ENCODE measurements around the gene FDX1. TPM values are rescaled to one million over a fixed set of nuclear protein-coding genes. Genes with fewer than 3 reads are reported as not detected.

The FDX1 gene
- total RNA-seq, 1 donor from 2014 or later = 23.2 TPM

DNA sequence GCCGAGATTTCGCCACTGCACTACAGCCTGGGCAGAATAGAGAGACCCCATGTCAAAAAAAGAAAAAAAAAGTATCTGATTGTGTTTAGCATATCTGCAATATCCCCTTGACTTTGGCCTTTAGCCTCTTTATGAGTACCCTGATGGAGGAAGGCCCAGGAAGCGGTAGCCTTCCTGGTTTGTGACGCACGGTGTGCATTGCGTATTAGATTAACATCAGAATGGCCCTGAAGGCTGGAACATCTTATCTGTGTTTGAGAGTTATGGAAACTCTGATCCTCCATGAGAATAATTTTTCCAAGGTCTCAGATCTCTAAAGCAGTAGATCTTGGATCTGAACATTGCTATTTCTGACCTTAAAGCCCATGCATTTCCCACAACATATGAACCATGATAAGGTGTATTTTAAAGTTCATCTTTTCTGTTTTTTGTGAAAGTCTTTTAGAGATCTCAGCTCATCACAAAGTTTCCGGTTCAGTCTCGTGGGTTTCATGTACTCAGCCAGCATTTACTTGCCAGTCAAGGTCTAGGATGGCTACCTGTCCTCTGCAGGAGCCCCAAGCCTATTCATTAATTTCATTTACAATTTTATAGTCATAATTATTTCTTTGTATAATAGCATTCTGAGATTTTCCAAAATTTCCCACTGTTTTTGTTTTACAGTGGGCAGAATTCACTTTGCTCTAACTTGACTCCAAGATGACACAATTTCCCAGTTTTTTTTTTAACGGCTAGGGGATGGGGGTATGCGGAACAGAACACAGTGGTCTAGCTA lies 605 bp upstream of the FDX1 start:
- intact Hi-C loops (cut with micrococcal nuclease) = no loop called here
- ATAC-seq = no peak

DNA sequence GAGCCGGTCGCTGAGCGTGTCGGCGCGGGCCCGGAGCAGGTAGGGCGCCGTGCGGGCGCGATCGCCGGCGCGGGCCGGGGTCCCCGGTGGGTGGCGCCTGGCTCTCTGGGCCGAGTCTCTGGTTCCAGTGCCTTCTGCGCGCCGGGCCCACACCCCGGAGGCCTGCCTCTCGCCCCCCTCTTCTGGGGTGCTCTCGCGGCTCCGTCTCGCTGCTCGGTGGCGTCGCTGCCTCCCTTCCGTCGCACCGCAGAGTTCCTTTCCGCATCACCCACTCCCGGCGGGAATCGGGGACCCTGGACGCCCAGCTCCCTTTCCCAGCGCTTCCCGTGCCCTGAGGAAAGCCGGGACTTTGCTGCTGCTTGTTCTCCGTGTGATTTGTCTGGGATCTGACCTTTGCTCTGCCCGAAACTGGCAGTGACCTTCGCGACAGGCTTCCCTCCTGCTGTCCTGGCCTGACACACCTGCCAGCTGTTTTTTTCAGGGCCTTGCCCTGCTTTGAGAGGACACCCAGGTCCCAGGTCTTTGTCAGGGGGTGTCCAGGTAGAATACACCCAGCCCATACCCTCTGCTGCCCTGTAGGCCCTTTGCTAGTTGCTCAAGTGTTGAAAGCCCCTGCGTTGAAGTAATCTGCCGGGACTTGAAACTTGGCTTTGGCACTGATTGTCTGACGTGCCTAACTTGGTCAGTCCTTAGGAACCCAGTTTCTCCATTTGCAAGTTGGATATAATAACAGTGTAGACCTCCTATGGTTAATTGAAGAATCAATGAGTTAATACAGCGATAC lies 711 bp downstream of the FDX1 start:
- ATAC-seq (peak; percentile 52), DNase-seq (no peak)
- intact Hi-C loops (cut with micrococcal nuclease) = loop anchor here (5.0 kb wide), 1 partner anchor 133 kb away; the partner anchor contains the start of gene RDX

More for the DNA sequence above, 605 bp upstream of the FDX1 start:
- DNase-seq = no peak

DNA sequence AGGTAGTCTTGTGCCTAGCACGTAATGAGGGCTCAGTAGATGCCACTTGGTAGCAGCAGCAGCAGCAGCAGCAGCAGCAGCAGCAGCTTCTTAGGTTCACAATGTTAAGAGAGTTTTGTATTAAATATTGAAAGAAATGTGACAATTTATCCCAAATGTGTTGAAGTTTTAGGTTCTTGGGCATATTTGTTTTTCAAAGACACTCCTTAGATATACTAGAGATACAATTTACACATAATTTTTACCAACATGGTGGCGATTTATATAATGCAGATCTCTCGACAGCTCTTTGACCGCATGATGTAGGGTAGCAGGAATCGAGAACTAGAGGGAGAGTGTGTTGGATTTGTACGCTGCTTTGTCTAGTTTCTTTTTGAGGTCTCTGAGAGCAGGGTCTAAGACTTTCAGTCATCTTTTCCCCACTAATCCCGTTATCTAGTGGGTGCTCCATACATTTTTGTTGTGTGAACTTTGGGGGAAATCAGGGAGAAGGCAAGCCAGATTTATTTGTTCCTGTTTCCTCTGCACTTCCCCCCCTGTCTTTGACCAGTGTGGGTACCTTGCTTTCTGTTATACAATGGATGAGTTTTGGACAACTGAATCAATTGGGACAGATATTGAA lies 1.4 kb downstream of the FDX1 start:
- ATAC-seq (peak; percentile 10), DNase-seq (no peak)
- intact Hi-C loops (cut with micrococcal nuclease) = loop anchor here (5.0 kb wide), 1 partner anchor 134 kb away; the partner anchor contains the start of gene RDX

DNA sequence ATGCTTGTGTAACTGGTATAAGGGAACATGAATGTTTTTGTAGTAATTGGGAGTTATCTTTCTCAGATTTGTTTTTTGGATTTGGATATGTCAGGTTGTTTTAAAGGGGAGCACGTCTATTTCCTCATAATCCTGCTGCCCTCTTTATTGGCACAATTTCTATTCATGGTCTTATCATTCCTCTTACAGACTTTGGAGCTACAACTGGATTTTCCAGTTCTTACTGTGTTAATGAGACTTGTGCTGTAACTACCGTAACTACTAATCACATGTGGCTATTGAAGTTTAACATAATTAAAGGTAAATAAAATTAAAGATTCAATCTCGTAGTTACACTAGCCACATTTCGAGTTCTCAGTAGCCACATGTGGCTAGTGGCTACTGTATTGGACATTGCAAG lies 1.9 kb downstream of the FDX1 start:
- intact Hi-C loops (cut with micrococcal nuclease) = loop anchor here (5.0 kb wide), 1 partner anchor 134 kb away; the partner anchor contains the start of gene RDX

DNA sequence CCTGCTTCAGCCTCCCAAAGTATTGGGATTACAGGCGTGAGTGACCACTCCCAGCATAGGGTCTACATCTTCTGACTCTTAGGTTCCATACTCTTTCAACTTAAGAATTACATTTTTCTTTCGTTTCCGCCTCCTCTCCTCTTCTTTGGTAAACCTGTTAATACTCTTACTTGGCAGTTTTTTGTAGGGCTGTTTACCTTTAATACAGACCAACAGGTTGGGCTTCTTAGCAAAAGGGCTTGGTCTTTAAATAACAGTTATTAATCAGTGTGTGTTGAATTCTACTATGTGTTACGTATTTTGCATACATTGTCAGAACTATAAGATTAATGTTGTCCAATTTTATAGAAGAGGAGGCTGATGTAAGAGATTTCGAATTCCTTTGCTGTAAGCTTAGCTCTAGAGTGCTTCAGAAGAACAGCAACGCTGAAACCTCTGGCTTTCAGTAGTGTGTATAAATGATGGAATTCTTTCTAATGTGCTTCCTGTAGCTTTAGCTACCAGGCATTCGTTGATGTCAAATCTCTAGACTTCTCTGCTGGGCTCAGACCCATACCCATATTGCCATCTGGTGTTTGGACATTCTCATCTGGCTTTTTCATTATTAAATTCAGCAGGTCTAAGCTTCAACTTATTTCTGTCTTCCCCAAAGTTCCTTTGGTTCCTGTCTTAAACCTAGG lies 3.1 kb downstream of the FDX1 start:
- DNase-seq (no peak), ATAC-seq (no peak)
- intact Hi-C loops (cut with micrococcal nuclease) = loop anchor here (5.0 kb wide), 1 partner anchor 136 kb away; the partner anchor contains the start of gene RDX

More for the DNA sequence above, 1.9 kb downstream of the FDX1 start:
- ATAC-seq (no peak), DNase-seq (no peak)

DNA sequence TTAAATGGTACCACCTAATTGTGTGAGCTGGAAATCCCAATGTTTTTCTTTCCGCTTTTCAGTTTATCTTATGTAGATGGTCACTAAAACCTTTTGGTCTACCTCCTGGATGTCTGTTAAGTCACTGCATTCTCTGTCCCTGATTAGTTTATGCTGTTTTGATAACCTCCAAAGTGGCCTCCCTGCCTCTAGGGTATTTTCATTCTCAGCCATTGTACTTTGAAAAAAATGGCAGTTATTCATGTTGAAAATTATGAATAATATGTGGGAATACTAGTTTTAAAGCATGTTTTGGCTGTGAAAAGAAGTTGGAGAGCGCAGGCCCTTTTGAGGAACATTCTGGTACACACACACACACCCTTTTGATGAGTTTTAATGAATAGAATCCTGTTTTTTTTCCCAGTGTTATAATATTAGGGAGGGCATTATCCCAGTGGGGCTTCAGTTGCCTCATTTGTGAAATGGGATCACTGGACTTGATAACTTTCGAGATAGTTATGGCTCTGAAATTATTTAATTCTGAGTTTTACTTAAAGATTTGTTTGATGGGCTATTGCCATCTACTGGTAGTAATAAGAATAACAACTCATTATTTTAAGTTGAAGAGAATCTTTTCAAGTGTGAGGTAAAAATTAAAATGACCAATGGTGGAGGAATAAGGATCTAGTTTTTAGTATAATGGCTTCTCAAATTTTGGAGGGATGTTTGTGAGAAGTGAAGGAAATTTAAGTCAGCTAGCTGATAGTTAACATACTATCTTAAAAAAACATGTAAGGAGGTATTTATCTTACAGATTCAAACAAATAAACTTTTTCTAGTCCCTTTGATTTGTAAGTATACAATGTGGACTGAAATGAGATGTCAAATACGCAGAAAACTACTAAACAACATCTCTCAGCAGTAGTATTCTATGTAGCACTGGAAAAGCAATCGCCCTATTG lies 3.9 kb downstream of the FDX1 start:
- intact Hi-C loops (cut with micrococcal nuclease) = loop anchor here (5.0 kb wide), 1 partner anchor 136 kb away; the partner anchor contains the start of gene RDX
- ATAC-seq (no peak), DNase-seq (no peak)

DNA sequence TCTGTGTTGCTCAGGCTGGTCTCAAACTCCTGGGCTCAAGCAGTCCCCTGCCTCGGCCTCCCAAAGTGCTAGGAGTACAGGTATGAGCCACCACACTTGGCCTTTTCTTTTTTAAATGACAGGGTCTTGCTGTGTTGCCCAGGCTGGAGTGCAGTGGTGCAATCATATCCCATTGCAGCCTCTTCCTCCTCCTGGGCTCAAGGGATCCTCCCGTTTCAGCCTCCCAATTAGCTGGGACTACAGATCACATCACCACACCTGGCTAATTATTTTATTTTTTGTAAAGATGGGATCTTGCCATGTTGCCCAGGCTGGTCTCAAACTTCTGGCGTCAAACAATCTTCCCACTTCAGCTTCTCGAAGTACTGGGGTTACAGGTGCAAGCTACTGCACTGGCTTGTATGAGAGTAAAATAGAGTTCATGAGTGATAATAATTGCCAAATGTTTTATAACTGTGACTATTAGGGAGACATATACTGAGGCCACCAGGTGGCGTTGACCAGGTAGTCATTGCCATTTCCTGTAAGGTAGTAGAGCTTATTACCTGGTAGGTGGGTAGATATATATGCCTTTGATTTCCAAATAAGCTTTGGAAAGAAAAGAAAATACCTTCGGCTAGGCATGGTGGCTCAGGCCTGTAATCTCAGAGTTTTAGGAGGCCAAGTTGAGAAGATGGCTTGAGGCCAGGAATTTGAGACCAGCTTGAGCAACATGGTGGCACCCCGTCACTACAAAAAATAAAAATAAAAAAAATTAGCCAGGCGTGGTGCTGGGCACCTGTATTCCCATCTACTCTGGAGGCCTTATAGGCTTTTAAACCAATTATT lies 5.4 kb downstream of the FDX1 start:
- intact Hi-C loops (cut with micrococcal nuclease) = loop anchor here (5.0 kb wide), 1 partner anchor 138 kb away; the partner anchor contains the start of gene RDX
- DNase-seq (no peak), ATAC-seq (no peak)

DNA sequence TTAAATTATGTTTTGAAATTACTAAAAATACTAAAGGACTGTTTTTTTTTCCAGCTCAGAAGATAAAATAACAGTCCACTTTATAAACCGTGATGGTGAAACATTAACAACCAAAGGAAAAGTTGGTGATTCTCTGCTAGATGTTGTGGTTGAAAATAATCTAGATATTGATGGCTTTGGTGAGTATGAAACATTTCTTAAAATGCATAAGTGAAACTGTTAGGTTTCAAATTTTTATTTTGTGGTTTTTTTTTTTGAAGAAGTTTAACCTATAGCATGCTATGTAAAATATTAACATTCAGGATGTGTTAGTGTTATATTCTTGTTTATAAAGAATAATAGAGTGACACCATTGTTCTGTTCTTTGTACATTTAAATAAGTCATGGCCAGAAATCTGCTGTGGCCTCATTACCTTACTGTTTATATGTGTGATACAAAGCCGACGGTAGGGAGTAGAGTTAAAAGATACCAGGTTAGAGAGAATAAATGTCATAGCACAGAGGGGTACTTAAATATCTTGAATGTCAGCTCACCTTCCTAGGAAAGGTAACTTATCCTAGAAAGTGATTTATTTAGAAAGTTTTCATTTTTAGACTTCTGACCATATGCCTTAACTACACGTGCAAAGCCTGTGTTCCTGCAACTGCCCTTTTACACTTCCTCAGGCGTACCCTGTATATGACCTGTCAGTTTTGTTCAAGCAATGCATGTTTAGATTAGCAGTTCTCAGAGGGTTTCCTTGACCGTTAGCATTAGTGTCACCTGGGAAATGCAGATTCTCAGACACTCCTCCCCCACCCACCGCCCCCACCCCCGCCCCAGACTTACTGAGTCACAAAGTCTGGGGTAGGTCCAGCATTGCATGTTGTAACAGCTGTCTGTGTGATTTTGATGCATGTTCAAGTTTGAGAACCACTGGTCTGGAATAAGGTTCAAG lies 6.3 kb downstream of the FDX1 start:
- intact Hi-C loops (cut with micrococcal nuclease) = no loop called here
- ATAC-seq = peak; percentile 57
- no peak for DNase-seq

DNA sequence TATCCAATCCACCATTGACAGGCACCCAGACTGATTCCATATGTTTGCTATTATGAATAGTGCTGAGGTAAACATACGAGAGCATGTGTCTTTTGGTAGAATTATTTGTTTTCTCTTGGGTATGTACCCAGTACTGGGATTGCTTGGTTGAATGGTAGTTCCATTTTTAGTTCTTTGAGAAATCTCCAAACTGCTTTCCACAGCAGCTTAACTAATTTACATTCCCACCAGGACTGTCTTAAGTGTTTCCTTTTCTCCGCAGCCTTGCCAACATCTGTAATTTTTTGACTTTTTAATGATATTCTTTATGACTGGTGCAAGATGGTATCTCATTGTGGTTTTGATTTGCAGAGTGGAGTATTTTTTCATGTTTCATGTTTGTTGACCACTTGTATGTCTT lies 8.3 kb downstream of the FDX1 start:
- no peak for DNase-seq
- intact Hi-C loops (cut with micrococcal nuclease) = no loop called here
- no peak for ATAC-seq

DNA sequence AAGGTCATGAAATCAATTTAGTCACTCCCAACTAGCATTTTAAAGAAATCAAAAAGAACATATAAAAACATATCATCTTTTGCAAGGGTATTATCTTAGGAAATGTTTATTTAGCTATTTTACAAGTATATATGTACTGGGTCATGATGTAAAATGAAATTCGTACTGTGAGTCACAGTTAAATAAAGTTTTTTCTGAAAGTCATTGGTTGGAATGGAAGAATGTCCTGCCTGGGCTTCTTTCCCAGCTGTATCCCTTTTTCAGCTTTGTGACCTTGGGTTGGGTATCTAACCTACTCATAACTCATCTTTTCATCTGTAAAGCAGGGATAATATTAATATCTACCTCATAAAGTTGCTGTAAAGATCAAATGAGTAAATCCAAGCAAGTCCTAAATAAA lies 15.7 kb downstream of the FDX1 start:
- DNase-seq (no peak), ATAC-seq (peak; percentile 35)
- intact Hi-C loops (cut with micrococcal nuclease) = no loop called here

DNA sequence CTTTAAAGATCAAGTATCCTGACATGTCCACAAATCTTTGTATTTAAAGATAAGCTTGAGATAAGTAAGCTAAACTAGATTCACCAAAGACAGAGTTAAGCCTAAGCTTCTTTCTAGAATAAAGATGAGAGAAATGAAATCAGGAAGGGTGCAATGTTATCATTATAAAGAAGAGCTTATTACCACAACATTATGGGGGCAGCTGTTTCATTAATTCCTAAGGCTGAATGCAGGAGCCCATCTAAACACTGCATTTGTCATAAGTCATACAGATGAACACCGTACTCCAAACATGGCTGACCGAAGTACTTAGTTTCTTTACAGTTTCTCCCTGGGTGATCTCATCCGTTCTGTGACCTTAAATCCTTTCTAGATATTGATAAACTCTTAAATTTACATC lies 16.3 kb downstream of the FDX1 start:
- ATAC-seq (no peak), DNase-seq (no peak)
- intact Hi-C loops (cut with micrococcal nuclease) = no loop called here

DNA sequence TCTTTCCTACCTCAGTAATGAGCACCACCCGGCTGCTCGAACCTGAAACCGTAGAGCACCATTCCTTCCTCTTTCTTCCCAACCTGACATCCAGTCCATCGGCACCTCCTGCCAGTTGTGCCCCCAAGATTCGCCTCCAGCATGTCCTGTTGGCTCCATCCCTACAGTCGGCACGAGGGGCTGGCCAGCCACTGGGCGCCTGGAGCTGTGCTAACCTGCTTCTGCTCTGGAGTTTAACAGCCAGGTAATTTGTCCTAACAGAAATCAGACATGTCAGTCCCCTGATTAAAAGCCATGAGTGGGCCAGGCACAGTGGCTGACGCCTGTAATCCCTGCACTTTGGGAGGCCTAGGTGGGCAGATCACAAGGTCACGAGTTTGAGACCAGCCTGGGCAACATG lies 16.8 kb downstream of the FDX1 start:
- no peak for ATAC-seq
- intact Hi-C loops (cut with micrococcal nuclease) = no loop called here
- no peak for DNase-seq

DNA sequence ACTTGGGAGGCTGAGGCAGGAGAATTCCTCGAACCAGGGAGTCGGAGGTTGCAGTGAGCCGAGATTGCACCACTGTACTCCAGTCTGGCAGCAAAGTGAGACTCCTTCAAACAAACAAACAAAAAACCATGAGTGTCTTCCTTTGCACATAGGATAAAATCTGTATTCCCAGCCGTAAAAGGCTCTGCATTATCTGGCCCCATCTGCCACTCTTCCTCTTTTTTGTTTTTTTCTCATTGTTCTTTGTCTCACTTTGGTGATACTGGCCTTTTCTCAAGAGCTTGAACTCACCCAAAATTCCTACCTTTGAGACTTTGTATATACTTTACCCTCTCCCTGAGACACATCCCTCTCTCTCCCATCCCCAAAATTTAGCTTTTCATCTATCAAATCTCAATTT lies 17.6 kb downstream of the FDX1 start:
- no peak for ATAC-seq
- DNase-seq = no peak
- intact Hi-C loops (cut with micrococcal nuclease) = no loop called here

DNA sequence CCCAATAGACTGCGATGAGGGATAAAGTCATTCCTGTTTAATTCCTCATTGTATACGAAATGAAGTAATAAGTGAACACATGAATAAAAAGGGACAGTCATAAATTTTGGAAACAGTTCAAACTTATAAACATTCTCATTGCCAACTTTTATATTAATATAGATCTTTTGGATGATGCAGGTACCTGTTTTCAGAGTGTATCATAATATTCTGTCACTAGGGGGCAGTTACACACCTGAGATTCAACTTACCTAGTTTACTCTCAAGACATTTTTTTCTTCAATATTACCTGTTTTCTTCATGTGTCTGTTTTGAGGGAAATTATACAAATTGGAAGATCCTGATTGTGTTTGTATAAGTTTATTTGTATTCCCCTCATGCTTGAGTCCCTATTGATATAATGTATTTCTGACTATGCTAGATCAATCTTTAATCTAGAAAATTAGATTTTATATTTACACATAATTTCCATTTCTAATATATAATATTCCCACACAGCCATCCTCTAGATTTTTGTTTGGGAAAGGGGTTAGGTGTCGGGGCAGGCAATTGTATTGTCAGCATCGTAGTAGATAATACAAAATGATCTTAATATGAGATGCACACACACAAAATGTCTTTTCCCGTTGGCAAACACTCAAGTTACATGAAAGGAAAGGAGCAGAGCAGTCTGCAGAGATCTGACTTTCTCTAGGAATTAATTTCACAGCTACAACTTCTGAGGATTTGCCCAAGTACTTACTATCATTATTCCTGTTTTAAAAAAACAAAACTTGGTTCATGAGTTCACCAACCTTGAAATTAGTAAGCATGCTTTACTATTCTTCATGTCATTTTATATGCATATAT lies 18.4 kb downstream of the FDX1 start:
- intact Hi-C loops (cut with micrococcal nuclease) = no loop called here
- DNase-seq (no peak), ATAC-seq (no peak)

DNA sequence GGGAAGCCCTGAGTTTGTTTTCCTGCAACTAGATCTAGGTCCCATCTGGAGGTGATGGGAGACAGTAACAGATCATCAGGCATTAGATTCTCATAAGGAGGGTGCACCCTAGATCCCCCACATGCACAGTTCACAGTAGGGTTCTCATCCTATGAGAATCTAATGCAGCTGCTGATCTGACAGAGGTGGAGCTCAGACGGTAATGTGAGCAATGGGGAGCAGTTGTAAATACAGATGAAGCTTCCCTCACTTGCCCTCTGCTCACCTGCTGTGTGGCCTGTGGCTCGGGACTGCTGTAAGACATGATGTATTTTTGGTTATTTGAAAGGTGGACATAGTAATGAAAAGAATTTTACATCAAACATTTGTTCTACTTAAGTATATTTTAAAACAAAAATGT lies 20.5 kb downstream of the FDX1 start:
- DNase-seq = no peak

More for the DNA sequence above, 20.5 kb downstream of the FDX1 start:
- intact Hi-C loops (cut with micrococcal nuclease) = no loop called here
- no peak for ATAC-seq

Data from left ventricle myocardium superior (tissue), 1 donor.